Mucosa of descending colon (tissue), 3 donors: ENCODE data around the gene RNF43. TPM values are rescaled to one million over a fixed set of nuclear protein-coding genes. Genes with fewer than 3 reads are reported as not detected.

Source experiments
- ATAC-seq: fragments of 200-7000 bp; cut with Tn5 transposase; one replicate; pipeline ENCODE4 v1.9.1; 2020; ENCODE audit warnings: mild to moderate bottlenecking, moderate library complexity
- DNase-seq, 3 donors: peaks; one replicate each; pipeline ENCODE4 v3.0.0-alpha.2; 2020
- H3K36me3 ChIP-seq: fragments of 200-600 bp; one replicate; pipeline ENCODE4 v1.8.0; 2021; ENCODE audit warnings: low read depth, mild to moderate bottlenecking
- H3K4me1 ChIP-seq: fragments of 200-600 bp; one replicate; pipeline ENCODE4 v1.8.0; 2021; ENCODE audit warnings: low read depth, mild to moderate bottlenecking
- H3K4me3 ChIP-seq: fragments of 200-600 bp; one replicate; pipeline ENCODE4 v1.8.0; 2021; ENCODE audit warnings: mild to moderate bottlenecking
- H3K9me3 ChIP-seq: fragments of 200-600 bp; one replicate; pipeline ENCODE4 v1.8.0; 2021; ENCODE audit warnings: mild to moderate bottlenecking
- intact Hi-C, 2 donors: fragments of 100-400 bp; cut with DNase I in 1 of 2; cut with micrococcal nuclease in 1 of 2; formaldehyde crosslinking; loops; one replicate each; pipeline versions ENCODE4 v1.11.0 to v1.11.1; 2022; cut with DNase I, micrococcal nuclease
- total RNA-seq, 3 donors: library from RNA; stranded (reverse); fragmentation: NEBNext Ultra II Directional in 2 of 3; extraction: Animal tissue kit (Norgen Biotek cat#: 25700) in 2 of 3; gene quantifications; one replicate each; pipeline versions ENCODE4 v1.2.1 to v1.2.4, GENCODE V29; 2021 to 2023
- TF ChIP-seq, protein P1 (sequence below): fragments of 200-600 bp; IDR thresholded peaks from one replicate; pipeline ENCODE4 v1.8.0; 2022; ENCODE audit warnings: antibody characterized with exemption, mild to moderate bottlenecking
- donor health status: DM: no; HTN: no; CAD: no; lungs with moderate emphysema.
- donor health status: DM: no; HTN: no; CAD: no.
- donor health status: DM: no; HTN: yes; CAD: no.

The RNF43 gene
- total RNA-seq, 3 donors from 2014 or later = 24.2 to 68.5 (median 37.7) TPM

DNA sequence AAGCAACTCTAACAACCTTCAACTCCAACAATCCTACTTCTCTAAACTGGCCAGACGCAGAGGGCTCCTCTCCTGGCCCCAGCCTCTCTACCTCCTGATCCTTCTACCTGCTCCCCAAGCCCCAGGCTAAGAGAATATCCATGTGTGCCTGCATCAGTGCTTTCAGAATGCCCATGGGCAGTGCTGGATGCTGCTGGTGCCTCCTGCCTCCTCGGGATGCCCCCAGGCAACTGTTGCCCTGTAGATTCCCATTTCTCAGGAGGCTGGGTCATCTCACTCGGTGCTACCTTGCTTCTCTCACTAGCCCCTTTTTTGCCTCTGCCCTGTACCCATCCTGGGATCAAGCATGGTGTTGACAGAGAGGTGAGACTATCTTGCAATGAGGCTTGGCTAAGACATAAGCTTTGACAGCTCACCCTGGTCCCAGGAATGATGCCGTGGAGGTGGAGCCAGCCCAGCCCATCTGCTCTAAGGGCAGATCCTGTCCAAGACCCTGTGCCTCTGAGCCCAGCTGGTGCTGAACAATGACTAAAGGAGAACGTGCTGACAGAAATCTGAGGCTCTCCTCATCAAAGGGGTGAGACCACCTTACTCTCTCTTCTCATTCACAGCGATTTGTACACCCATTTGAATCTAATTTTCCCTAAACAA is 45.9 kb downstream of the RNF43 start:
- no peaks in the 10 kb centered on the region for H3K9me3 ChIP-seq
- intact Hi-C loops = no loop called here
- no peak for DNase-seq
- no peak overlapping the region for H3K4me3 ChIP-seq
- ATAC-seq = no peak
- peaks cover 45% of the 10 kb centered on the region for H3K4me1 ChIP-seq
- TF ChIP-seq, protein P1, sequence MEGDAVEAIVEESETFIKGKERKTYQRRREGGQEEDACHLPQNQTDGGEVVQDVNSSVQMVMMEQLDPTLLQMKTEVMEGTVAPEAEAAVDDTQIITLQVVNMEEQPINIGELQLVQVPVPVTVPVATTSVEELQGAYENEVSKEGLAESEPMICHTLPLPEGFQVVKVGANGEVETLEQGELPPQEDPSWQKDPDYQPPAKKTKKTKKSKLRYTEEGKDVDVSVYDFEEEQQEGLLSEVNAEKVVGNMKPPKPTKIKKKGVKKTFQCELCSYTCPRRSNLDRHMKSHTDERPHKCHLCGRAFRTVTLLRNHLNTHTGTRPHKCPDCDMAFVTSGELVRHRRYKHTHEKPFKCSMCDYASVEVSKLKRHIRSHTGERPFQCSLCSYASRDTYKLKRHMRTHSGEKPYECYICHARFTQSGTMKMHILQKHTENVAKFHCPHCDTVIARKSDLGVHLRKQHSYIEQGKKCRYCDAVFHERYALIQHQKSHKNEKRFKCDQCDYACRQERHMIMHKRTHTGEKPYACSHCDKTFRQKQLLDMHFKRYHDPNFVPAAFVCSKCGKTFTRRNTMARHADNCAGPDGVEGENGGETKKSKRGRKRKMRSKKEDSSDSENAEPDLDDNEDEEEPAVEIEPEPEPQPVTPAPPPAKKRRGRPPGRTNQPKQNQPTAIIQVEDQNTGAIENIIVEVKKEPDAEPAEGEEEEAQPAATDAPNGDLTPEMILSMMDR = no peak
- H3K36me3 ChIP-seq = no peaks in the 10 kb centered on the region

DNA sequence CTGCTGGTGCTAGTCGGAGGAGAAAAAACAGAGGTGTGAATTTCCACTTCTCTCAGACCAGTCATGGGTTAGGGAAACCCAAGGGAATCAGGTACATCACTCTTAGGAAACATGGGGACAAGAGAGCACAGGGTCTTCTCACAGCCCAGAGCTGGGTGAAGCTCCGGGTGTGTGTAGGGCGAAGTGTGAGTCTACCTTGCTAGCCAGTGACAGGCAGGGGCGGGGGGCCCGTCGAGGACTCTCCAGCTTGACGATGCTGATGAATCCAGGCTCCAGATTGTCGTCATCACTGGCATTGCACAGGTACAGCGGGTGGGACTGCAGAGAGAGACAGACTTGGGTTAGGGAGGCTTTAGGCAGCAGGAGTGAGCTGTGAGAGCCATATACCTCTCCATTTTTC is 46.6 kb downstream of the RNF43 start:
- ATAC-seq (no peak), DNase-seq (no peak)
- Histone ChIP-seq H3K4me3 (no peak overlapping the region), H3K9me3 (no peaks in the 10 kb centered on the region), H3K4me1 (peaks cover 45% of the 10 kb centered on the region), H3K36me3 (no peaks in the 10 kb centered on the region)
- TF ChIP-seq, protein P1 = no peak
- intact Hi-C loops = no loop called here

DNA sequence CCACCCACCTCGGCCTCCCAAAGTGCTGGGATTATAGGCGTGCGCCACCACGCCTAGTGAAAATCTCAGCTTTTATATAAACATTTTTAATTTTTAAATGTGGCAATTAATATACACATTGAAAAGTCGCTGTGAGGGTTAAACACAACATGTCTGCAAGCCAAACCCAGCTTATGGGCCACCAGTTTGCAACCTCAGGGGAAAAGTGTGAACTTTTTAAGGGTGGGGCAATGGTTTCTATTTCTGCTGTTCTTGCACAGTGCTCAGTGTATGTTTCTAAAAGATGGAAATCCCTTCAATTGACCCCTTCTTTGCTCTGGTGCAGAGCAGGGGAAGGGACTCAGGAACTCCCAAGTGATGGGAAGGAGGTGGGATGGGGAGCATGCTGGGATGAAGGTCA is 47.0 kb downstream of the RNF43 start:
- DNase-seq (no peak), ATAC-seq (no peak)
- H3K4me3 ChIP-seq = no peak overlapping the region
- intact Hi-C loops = no loop called here
- H3K36me3 ChIP-seq = no peaks in the 10 kb centered on the region
- H3K9me3 ChIP-seq = no peaks in the 10 kb centered on the region
- H3K4me1 ChIP-seq = peaks cover 43% of the 10 kb centered on the region
- TF ChIP-seq, protein P1 = no peak

DNA sequence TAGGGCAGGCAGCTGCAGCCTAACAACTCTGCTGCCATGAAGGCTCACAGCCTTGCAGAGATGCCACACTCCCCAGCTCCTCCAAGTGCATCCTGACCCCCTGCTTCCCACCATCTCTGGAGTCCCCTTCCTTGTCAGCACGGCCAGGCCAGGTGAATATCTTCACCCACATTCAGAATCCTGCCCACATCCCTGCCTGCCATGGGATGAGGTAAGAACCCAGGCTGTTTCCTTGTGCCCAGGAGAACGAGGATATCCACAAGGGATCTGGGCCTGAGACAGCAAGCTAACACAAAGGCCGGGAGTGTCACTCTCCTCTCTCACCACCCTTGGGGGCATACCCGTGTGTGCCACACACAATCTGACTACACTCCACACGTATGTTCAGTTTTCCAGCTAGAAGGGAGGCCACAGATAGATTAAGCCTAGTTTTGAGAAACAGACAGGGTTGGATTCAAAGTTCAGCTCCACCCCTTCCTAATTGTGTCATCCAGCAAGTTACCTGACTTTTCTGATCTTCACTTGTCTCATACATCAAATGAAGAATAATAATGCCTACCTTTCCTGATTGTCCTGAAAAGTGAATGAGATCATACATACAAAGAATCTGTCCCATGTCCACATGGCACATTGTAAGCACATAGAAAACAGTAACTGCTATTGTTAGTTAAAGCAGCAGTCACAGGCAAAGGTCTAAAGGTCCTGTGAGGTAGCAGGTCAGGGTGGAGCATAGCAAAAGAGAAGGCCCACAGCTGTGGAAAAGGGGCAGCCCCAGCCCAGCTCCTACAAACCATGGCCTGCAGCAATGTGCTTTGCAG is 47.9 kb downstream of the RNF43 start:
- DNase-seq = peak in 1 of 3 donors; percentile 61
- TF ChIP-seq, protein P1 = no peak
- peak; percentile 78 for ATAC-seq
- no peak overlapping the region for H3K4me3 ChIP-seq
- no peaks in the 10 kb centered on the region for H3K9me3 ChIP-seq
- peaks cover 41% of the 10 kb centered on the region for H3K4me1 ChIP-seq
- no peaks in the 10 kb centered on the region for H3K36me3 ChIP-seq
- intact Hi-C loops = no loop called here

DNA sequence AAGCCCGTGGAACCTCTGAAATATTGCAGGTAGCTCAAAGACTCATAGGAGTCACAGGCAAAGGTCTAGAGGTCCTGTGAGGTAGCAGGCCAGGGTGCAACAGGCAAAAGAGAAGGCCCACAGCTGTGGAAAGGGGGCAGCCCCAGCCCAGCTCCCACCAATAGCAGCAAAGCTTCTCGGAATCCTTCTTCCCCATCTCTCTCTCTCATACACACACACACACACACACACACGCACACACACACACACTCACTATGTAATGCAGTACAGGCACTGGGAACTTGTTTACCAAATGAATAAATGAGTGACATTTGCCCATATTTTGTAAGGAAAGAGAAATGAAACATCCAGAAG is 48.5 kb downstream of the RNF43 start:
- Histone ChIP-seq H3K4me3 (no peak overlapping the region), H3K36me3 (no peaks in the 10 kb centered on the region), H3K4me1 (peaks cover 46% of the 10 kb centered on the region), H3K9me3 (no peaks in the 10 kb centered on the region)
- no peak for DNase-seq
- TF ChIP-seq, protein P1 = no peak
- intact Hi-C loops = no loop called here
- no peak for ATAC-seq

Other genes with a start within 250 kb of the RNF43 start
- gene EPX, start 224.8 kb downstream of the RNF43 start, total RNA-seq = not detected
- gene MKS1, start 198.3 kb downstream of the RNF43 start, total RNA-seq = 10 to 100 TPM; 12.9 to 18.5 (median 14.7) TPM
- gene LPO, start 178.9 kb downstream of the RNF43 start, total RNA-seq = not detected
- under 1 TPM in 1 of 3 donors, not detected in 2; 0.19 TPM for gene MPO, start 136.6 kb downstream of the RNF43 start, total RNA-seq
- gene TSPOAP1, start 88.7 kb downstream of the RNF43 start, total RNA-seq = 10 to 100 TPM in 1 of 3 donors, 1 to 10 TPM in 2; 5.3 to 27.7 (median 8.3) TPM
- gene SUPT4H1, start 65.3 kb downstream of the RNF43 start, total RNA-seq = 10 to 100 TPM; 57.9 to 79.5 (median 68.9) TPM
- under 1 TPM in 2 of 3 donors, not detected in 1; 0.07 to 0.09 TPM for gene HSF5, start 70.9 kb upstream of the RNF43 start, total RNA-seq
- gene MTMR4, start 97.1 kb upstream of the RNF43 start, total RNA-seq = 10 to 100 TPM; 38.9 to 61.9 (median 47.3) TPM